Urothelium cell line (cell line): ENCODE measurements around the gene HOXC11.
A peak's percentile ranks its signal among the peaks of the same experiment; 100 is the strongest.

ENCODE experiments used
- DNase-seq: peaks from one replicate; pipeline ENCODE4 v3.0.0; 2011; ENCODE audit warnings: low spot score, mixed read lengths
- FAIRE-seq: peaks from 2 replicates; lab custom pipeline; 2011; peaks lifted over from hg19 to GRCh38; lab: Jason Lieb, UNC

HOXC11 gene

GRCh38 chr12:54019091-54019811 is 46.3 kb downstream of the HOXC11 start:
- FAIRE-seq (no peak), DNase-seq (peak; percentile 53)

- FAIRE-seq (no peak), DNase-seq (no peak)
Observed at GRCh38 chr12:54019924-54020590, 47.1 kb downstream of the HOXC11 start.

- FAIRE-seq (no peak), DNase-seq (no peak)
Observed at GRCh38 chr12:54020591-54021405, 47.9 kb downstream of the HOXC11 start.

- FAIRE-seq = no peak
- DNase-seq = no peak
Observed at GRCh38 chr12:54021432-54022013, 48.6 kb downstream of the HOXC11 start.

- DNase-seq (no peak), FAIRE-seq (no peak)
Observed at GRCh38 chr12:54022960-54023884, 50.3 kb downstream of the HOXC11 start.

GRCh38 chr12:54024127-54024526 is 51.2 kb downstream of the HOXC11 start:
- no peak for FAIRE-seq
- no peak for DNase-seq

- DNase-seq (no peak), FAIRE-seq (no peak)
Observed at GRCh38 chr12:54024581-54025305, 51.8 kb downstream of the HOXC11 start.

- DNase-seq = no peak
- FAIRE-seq = no peak
Observed at GRCh38 chr12:54025499-54026405, 52.8 kb downstream of the HOXC11 start.

GRCh38 chr12:54026640-54027441 is 53.9 kb downstream of the HOXC11 start:
- FAIRE-seq = no peak

More at GRCh38 chr12:54026640-54027441, 53.9 kb downstream of the HOXC11 start:
- no peak for DNase-seq
